Measurements from ENCODE around the gene TCOF1. TPM values are rescaled to one million over a fixed set of nuclear protein-coding genes. Genes with fewer than 3 reads are reported as not detected.

TCOF1 gene
- total and polyA plus RNA-seq, 2 experiments from 2014 or later = 86.8 to 165 TPM

DNA sequence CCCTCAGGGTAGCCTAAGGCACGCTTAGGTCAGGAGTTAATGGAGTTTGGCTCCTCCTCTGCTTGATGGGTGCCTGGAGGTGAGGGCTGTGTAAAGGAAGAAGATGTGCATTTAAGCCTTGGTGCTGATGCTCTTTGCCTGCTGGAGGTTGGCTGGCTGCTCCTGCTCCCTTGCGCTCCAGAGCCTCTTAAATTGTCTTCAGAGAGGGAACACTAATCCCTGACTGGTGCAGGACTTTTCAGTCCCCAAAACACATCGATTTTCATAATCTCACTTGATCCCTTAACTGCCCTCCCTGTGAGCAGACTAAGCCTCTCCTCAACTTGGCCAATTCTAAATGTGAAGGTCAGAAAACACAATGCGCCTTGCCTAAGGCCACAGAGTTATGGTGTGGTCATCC lies 16.2 kb upstream of the TCOF1 start (continued):
- TF ChIP-seq, protein P1, sequence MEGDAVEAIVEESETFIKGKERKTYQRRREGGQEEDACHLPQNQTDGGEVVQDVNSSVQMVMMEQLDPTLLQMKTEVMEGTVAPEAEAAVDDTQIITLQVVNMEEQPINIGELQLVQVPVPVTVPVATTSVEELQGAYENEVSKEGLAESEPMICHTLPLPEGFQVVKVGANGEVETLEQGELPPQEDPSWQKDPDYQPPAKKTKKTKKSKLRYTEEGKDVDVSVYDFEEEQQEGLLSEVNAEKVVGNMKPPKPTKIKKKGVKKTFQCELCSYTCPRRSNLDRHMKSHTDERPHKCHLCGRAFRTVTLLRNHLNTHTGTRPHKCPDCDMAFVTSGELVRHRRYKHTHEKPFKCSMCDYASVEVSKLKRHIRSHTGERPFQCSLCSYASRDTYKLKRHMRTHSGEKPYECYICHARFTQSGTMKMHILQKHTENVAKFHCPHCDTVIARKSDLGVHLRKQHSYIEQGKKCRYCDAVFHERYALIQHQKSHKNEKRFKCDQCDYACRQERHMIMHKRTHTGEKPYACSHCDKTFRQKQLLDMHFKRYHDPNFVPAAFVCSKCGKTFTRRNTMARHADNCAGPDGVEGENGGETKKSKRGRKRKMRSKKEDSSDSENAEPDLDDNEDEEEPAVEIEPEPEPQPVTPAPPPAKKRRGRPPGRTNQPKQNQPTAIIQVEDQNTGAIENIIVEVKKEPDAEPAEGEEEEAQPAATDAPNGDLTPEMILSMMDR (conservative IDR thresholded peaks at IDR 0.05; ENCODE audit: low read depth in 2 of 2) = no peak
- TF ChIP-seq, protein P2, sequence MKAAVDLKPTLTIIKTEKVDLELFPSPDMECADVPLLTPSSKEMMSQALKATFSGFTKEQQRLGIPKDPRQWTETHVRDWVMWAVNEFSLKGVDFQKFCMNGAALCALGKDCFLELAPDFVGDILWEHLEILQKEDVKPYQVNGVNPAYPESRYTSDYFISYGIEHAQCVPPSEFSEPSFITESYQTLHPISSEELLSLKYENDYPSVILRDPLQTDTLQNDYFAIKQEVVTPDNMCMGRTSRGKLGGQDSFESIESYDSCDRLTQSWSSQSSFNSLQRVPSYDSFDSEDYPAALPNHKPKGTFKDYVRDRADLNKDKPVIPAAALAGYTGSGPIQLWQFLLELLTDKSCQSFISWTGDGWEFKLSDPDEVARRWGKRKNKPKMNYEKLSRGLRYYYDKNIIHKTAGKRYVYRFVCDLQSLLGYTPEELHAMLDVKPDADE (IDR thresholded peaks at IDR 0.05) = no peak
- TF ChIP-seq EZH2phosphoT487 (IDR thresholded peaks at IDR 0.05; ENCODE audit: unreplicated experiment) (no peak), ZNF331 (CRISPR knock-in tag; IDR thresholded peaks at IDR 0.05; ENCODE audit: low read depth) (no peak), ZNF114 (CRISPR knock-in tag; IDR thresholded peaks at IDR 0.05) (no peak), NANOG (IDR thresholded peaks at IDR 0.05; ENCODE audit: borderline replicate concordance) (no peak), JUNB (IDR thresholded peaks at IDR 0.05; ENCODE audit: unreplicated experiment) (no peak)
- TF ChIP-seq, protein P3, sequence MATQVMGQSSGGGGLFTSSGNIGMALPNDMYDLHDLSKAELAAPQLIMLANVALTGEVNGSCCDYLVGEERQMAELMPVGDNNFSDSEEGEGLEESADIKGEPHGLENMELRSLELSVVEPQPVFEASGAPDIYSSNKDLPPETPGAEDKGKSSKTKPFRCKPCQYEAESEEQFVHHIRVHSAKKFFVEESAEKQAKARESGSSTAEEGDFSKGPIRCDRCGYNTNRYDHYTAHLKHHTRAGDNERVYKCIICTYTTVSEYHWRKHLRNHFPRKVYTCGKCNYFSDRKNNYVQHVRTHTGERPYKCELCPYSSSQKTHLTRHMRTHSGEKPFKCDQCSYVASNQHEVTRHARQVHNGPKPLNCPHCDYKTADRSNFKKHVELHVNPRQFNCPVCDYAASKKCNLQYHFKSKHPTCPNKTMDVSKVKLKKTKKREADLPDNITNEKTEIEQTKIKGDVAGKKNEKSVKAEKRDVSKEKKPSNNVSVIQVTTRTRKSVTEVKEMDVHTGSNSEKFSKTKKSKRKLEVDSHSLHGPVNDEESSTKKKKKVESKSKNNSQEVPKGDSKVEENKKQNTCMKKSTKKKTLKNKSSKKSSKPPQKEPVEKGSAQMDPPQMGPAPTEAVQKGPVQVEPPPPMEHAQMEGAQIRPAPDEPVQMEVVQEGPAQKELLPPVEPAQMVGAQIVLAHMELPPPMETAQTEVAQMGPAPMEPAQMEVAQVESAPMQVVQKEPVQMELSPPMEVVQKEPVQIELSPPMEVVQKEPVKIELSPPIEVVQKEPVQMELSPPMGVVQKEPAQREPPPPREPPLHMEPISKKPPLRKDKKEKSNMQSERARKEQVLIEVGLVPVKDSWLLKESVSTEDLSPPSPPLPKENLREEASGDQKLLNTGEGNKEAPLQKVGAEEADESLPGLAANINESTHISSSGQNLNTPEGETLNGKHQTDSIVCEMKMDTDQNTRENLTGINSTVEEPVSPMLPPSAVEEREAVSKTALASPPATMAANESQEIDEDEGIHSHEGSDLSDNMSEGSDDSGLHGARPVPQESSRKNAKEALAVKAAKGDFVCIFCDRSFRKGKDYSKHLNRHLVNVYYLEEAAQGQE (IDR thresholded peaks at IDR 0.05; ENCODE audit: unreplicated experiment) = no peak

DNA sequence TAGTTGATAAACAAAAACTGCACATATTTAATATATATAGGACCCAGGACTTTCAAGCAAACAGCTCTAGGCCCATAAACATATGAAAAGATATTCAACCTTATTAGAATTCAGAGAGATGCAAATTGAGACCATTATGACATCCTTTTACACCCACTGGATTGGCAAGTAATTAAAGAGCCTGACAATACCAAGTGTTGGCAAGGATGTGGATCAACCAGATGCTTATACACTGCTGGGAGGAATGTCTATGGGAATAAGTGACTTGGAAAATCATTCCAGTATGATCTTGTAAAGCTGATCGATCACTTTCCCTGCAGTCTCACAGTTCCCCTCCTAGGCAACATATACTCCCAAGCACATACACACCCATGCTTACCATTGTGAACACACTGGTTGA lies 15.5 kb upstream of the TCOF1 start:
- DNase-seq (ENCODE audit: low spot score) = no peak
- Histone ChIP-seq H3K4me1 (ENCODE audit: insufficient read depth) (no peaks in the 10 kb centered on the region), H3K36me3 (ENCODE audit: insufficient read depth) (no peaks in the 10 kb centered on the region), H4K20me1 (replicated peaks; ENCODE audit: insufficient read depth) (no peaks in the 10 kb centered on the region), H3F3A (replicated peaks; ENCODE audit: low read depth) (no peaks in the 10 kb centered on the region), H3K4me3 (no peak overlapping the region), H3K27ac (ENCODE audit: low read depth) (no peak overlapping the region), H3K79me2 (replicated peaks; ENCODE audit: insufficient read depth) (no peaks in the 10 kb centered on the region), H3K4me2 (no peak overlapping the region), H2AFZ (no peak overlapping the region), H3K27me3 (ENCODE audit: insufficient read depth) (no peaks in the 10 kb centered on the region), H3K9me2 (ENCODE audit: insufficient read depth) (no peaks in the 10 kb centered on the region)
- Mint-ChIP-seq H3K27me3 (ENCODE audit: insufficient read depth, low read depth, poor library complexity) (peaks cover 8% of the 10 kb centered on the region), H3K27ac (no peak overlapping the region), H3K4me3 (no peak overlapping the region), H3K9me3 (no peaks in the 10 kb centered on the region; the same call in 2 of the 3 replicates), H3K36me3 (ENCODE audit: low read depth) (no peaks in the 10 kb centered on the region), H3K4me1 (peaks cover 8% of the 10 kb centered on the region; the same call in 2 of the 3 replicates)
- ATAC-seq = no peak
- TF ChIP-seq, protein P3 (IDR thresholded peaks at IDR 0.05; ENCODE audit: unreplicated experiment) = no peak
- TF ChIP-seq, protein P2 (IDR thresholded peaks at IDR 0.05) = no peak
- no peak for TF ChIP-seq STAT1 (IDR thresholded peaks at IDR 0.05; ENCODE audit: unreplicated experiment)
- TF ChIP-seq NANOG (IDR thresholded peaks at IDR 0.05; ENCODE audit: borderline replicate concordance) = no peak
- no peak for TF ChIP-seq ZNF331 (CRISPR knock-in tag; IDR thresholded peaks at IDR 0.05; ENCODE audit: low read depth)
- no peak for TF ChIP-seq POLR2AphosphoS5 (IDR thresholded peaks at IDR 0.05; ENCODE audit: low read depth)
- TF ChIP-seq EZH2phosphoT487 (IDR thresholded peaks at IDR 0.05; ENCODE audit: unreplicated experiment) = no peak
- TF ChIP-seq EZH2 (IDR thresholded peaks at IDR 0.05; ENCODE audit: low read depth, unreplicated experiment) = no peak
- TF ChIP-seq CREB1 (CRISPR knock-in tag; IDR thresholded peaks at IDR 0.05; ENCODE audit: low read depth) = no peak
- no peak for TF ChIP-seq JUNB (IDR thresholded peaks at IDR 0.05; ENCODE audit: unreplicated experiment)
- TF ChIP-seq ZNF114 (CRISPR knock-in tag; IDR thresholded peaks at IDR 0.05) = no peak
- TF ChIP-seq, protein P1 (conservative IDR thresholded peaks at IDR 0.05; ENCODE audit: low read depth in 2 of 2) = no peak

Data from GM23338 (cell line).